ENCODE measurements around the gene CSNK1E.
A peak's percentile ranks its signal among the peaks of the same experiment; 100 is the strongest.

CSNK1E gene

DNA sequence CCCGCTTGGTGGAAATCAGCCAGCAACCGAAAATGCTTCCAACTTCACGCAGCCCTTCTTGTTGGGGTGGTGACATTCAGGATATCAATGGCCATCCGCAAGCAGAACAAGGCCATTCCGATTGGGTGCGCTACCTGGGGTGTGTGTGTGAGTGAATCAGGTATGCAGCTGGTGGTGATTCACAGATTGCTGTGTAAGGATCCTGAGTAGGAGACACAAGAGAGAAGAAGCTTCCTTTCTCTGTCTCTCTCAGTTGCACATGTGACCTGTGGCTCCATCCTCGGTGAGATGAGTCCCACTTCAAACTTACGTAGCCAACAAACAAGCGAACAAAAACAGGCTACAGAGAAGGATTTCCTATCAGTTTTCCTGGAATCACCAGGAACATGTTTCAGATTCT lies 34.8 kb downstream of the CSNK1E start:
- DNase-seq (ENCODE audit: low read depth in 4 of 4, low spot score in 1 of 4): no peak

DNA sequence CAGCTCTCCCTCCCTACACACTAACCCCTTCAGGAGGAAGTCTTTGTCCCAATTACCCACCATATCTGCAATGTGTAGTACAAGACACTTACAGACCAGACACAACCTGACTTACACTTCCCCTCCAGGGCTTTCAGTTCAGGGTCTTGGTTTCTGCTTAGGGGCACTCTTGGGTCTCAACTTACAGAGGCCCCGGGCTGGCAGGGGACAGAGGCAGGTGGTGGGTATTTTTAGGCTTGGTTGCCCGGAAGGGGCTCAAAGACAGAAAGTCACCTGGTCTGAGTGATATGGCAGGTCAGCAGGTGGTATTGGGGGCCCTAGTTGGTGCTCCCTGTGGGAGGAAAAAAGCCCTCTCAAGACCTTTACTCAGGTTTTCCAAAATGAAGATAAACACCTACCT lies 41.1 kb downstream of the CSNK1E start:
- DNase-seq (ENCODE audit: low read depth in 4 of 4, low spot score in 1 of 4): no peak

DNA sequence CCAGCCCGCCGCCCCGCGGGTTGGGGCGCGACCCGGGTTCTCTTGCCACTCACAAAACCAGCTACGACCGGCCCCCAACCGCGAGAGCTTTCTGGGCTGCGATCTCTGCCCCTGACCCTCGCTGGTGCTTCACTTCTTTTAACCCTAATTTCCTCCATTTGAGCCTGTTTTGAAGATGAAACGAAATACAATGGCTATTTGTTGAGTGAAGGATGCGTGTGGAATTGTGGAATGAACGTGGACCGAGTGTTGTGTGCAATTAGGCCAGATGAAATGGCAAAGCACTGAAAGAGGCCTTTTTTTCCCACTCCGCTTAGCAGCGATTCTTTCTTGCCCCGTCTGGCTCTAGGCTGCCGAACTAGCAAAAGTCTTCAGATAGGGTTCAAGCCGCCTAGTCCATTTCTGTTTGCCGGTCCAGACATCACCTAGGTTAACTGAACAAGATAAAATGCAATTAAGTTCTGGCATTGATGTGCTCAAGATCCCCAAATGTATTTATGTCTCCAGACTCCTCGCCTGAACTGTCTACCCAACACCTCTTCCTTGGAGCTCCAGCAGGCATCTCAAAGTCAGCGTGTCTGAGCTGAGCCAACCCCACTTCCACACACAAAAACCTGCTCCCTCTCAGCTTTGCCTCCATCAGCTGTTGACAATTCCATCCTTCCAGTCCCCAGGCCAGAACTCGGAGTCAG lies 44.0 kb downstream of the CSNK1E start:
- no peak for DNase-seq (ENCODE audit: low read depth in 4 of 4, low spot score in 1 of 4)

DNA sequence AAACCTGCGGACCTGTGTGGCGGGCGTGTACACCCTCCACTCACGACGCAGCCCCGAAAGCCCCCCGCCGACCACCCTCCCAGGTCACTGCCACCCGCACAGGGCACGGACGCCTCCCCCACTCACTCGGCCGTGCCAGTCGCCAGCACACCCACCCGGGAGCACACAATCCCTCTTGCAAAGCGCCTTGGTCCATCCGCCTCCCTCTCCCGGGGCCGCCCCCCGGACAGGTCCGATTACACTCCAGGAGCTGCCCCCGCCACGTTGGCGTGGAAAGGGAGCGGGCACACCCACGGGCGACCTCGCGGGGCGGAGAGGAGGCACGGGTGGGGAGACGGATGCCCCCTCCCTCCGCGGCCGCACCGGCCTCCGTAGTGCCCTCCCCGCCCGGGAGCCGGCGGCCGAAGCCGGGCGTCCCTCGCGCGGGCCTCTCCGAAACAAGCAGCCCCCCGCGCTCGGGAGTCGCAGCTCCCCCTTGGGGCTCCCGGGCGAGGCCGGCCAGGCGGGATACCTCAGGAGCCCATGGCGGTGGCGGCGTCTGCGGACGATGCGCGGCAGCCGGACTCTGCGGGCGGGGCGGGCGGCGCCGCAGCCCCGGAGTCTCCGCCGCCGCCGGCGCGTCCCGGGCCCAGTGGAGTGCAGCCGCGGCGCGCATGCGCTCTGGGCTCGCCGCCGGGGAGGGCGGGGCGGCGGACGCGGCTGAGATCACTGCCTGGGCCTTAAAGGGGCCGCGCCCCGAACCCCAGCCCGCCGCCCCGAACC lies 44.7 kb downstream of the CSNK1E start, which contains the start of gene TMEM184B:
Gene TMEM184B (minus strand): TSS at position 638 of the 762 bp plus-strand sequence. CDS start 25,049 bp downstream, outside the sequence.
- peak; percentile 49 to 70 (median 65) for DNase-seq (ENCODE audit: low read depth in 4 of 4, low spot score in 1 of 4)

DNA sequence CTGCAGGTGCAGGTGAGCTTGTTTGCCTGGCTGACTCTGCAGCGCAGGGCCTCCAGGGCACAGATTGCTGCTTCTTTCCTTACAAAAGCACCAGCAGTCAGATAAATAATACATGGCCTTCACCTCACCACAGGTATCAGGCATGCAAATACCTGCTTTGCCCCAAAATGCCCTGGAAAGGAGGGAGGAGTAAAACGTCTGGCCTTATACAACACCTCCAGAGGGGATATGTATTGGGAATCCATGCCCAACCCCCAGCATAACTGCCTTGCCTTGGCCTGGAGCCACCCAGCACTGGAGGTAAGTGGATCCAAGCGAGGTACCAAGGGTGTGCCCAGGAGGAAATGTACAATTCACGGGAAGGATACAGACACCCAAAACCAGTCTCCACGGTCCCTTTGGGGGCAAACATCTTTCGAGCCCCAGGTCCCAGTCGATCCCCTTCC lies 45.3 kb downstream of the CSNK1E start:
- DNase-seq (ENCODE audit: low read depth in 4 of 4, low spot score in 1 of 4): no peak

DNA sequence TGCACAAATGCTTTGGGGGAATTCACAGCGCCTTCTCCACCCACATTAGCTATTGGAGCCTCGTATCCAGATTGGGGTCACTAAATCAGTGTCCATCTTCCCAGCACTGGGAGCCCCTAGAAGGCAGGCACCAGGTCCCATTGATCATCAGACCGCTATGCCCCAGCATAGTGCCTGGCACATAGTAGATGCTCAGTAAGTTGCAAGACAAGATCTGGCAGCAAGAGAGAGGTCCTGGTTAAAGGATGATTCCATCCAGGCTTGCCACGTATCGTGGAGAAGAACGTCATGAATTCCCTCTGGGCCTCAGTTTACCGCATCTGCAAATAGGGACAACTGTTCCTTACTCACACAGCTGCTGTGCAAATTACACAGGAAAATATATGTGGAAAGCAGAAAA lies 46.1 kb downstream of the CSNK1E start:
- DNase-seq (ENCODE audit: low read depth in 4 of 4, low spot score in 1 of 4): no peak

DNA sequence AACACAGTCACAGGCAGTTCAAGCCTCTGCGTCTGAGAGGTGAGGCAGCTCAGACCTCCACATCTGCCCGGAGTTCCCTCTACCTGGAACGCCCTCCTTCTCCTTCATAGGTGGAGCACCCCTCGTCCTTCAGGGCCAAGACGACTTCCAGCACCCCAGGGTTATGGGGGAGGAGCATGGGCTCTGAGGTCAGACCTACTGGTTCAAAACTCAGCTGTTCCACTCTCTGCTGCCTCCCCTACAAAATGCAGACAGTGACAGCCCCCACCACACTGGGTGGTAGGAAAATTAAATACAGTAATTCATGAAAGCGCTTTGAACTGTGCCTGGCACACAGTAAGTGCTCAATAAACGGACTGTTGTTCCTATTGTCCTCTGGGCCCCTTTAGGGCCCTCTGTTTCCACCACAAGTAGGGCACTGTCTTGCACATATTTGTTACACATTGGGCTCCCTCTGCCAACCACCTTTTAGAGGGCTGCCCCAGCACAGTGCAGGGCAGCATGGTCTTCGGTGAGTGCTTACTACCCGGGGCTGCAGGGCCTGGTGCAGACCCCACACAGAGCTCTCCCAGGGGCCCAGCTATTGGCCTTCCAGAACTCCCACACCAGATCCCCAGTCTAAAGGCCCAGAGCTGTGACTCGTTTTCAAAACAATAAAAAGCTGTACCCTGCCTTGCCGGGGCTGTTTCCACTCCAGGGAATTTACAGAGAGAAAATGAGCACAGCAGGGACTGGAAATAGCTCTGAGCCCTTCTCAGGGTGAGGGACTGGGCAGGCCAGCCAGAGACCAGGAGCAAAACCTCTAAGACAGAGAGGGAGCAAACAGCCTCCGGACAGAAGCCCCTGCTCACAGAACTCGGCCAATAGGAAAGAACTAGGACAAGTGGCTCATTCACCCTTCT lies 46.9 kb downstream of the CSNK1E start:
- DNase-seq (ENCODE audit: low read depth in 4 of 4, low spot score in 1 of 4): no peak

DNA sequence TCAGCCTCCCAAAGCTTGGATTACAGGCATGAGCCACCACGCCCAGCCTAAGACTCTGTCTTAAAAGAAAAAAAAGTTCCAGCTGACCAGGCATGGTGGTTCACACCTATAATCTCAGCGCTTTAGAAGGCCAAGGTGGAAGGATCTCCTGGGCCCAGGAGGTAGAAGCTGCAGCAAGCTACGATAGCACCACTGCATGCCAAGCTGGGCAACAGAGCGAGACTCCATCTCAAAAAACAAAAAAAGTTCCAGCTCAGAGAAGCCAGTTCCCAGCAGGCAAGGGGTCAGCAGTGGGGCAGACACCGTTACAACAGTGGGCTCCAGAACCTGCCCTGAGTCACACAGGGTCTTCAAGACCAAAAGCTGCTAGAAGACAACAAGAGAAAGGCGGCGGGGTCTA lies 47.8 kb downstream of the CSNK1E start:
- no peak for DNase-seq (ENCODE audit: low read depth in 4 of 4, low spot score in 1 of 4)

DNA sequence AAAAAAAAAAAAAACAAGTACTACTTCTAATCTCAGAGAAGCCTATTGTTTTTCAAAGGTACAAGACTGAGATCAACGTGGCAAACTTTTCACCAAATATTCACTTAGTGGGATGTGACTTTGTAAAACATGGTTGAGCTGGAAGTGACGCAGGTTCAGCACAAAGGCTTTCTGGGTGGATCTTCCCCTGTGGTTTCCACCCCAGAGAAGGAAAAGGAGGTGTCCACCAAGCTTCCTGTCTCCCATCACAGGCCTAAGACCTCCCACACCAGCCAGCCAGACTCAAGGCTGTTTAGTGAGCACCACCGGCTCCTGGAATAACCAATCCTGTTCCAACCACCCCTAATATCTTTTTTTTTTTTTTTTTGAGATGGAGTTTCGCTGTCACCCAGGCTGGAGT lies 50.1 kb downstream of the CSNK1E start:
- DNase-seq (ENCODE audit: low read depth in 4 of 4, low spot score in 1 of 4): no peak

DNA sequence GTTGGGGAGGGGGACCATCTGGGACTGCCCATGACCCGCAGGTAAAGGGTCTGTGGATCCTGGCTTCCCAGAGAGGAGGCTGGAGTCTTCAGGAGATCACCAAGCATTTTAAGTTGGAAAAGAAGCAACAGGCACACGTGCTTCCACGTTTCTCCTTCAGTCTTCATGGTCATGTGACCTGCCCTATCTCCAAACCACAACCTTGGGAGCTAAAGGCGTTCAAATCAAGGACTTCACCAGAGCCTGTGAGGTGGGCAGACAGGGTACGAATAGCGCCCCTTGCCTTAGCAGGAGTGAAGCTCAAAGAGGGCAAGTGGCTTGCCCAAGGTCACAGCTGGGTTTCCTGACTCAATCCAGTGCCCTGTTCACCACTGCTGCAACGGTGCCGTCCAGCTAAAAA lies 51.1 kb downstream of the CSNK1E start:
- DNase-seq (ENCODE audit: low read depth in 4 of 4, low spot score in 1 of 4): no peak

DNA sequence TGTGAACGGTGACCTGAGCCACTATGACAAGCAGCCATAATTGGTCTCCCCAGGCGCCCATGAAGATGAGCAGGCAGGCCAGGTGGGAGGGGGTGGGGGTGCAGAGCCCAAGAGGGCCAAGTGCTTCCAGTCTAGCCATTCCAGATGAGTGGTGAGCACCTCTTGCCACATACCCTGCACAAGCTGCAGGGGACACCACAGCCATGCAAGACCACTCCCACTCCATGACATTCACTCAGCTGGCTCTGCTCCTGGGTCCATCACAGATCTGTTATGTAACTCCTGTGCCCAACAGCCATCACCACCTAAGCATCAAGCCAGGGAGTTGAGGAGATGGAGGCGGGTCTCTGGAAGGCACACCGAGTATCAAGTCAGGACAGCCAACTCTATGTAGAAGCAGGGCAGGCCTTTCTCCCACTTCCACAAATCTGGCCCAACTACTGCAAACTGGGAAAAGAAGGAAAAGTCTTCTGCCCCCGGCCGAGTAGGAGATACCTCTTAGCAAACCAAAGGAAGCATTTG lies 52.9 kb downstream of the CSNK1E start:
- DNase-seq (ENCODE audit: low read depth in 4 of 4, low spot score in 1 of 4): no peak

DNA sequence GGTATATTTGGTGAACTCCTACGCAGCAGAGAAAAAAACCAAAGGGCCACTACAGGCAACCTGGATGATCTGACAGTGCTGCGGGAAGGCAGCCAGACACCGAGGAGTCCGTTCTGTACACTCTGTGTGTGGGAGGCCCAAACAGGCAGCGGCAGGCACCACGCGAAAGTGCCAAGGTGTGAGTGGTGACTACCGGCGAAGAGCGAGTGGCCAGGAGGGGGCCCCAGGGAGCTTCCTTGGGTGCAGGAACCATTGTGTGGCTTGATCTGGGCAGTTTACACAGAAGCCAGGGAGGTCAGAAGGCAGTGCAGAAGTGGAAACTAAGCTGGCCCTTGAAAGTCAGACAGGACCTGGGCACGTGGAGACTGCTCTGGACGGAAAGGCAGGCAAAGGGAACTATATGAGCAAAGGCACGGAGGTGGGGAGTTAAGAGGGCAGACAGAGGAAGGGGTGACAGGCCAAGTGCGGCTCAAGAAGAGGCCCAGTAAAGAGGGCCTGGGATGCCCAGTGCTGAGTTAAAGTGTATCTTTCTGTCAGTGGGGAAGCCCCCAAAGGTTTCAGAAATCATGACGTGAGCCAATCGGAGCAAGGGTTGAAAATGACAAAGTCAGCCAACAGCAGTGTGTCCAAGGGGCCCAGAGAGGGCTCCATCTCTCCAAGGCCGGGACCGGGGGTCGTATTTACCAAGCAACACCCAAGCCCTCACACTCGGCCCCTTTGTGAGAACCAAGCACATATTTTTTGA lies 55.0 kb downstream of the CSNK1E start:
- peak in 1 of 4 experiments; percentile 34 for DNase-seq (ENCODE audit: low read depth in 4 of 4, low spot score in 1 of 4)

DNA sequence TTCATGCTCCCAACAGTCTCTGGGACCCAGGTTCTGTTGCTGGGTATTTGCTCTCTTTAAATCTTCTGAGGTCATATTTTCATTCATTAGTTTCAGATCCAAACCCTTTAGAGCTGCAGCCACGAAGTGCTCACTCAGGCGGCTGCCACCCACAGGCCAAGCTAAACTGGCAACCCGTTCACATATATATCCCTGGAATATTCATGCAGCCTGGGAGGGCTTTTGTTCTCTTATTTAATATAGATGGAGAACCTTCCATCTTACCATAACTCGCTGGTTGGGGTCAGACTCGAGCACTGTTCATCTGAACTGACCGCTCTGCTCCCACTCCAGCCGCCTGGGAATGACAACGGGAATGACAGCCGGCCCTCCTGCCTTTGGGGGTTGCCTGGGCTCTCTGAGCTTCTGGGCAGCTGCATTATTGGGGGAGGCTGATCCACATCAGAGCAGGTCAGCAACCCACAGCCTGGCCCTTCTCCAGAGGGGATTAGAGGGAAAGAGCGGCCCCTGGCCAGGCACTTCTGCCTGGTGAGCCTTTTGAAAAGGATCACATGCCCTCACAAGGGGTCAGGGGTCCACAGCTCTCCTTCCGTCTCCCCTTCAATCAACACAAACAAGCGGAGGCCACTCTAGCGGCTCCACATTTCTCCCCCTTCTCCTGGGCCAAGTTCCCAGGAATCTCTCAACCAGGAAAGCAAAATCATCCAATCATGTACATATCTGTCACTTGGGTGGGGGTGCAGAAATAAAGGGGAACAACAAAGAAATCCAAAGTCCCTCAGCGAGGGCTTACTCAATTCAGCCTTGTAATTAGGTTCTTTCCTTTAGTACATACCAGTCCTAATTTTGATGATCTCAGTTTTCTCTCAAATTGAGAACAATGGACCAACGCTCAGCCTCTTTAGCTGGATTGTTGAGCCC lies 56.2 kb downstream of the CSNK1E start:
- DNase-seq (ENCODE audit: low read depth in 4 of 4, low spot score in 1 of 4): no peak

DNA sequence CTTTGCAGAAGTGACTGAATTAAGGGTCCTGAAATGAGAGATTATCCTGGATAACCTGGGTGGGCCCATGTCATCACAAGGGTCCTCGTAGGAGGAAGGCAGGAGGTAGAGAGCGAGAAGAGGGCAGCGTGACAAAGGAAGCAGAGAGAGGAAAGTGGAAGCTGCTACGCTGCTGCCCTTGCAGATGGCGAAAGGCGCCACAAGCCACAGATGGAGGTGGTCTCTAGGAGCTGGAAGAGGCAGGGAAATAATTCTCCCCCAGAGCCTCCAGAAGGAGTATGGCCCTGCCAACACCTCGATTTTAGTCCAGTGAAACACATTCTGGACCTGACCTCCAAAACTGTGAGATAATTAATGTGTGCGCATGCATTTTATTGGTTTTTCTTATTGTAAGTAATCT lies 57.9 kb downstream of the CSNK1E start:
- no peak for DNase-seq (ENCODE audit: low read depth in 4 of 4, low spot score in 1 of 4)

DNA sequence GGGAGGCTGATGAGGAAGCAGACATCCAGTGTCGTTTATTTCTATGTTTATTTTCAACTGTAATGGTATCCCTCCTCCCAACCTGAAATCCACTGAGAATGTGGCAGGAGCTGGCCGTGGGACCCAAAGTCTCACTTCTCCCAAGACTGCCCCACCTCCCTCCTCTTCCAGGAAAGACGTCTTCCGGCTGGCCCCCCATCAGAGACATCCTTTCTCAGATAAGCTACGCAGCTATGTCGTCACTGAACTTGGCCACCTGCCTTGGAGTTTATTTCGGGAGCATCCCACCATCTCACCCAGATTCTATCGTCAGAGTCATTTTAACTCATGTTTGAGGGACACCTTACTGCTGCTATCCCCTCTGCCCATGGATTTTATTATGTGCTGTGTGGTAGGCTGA lies 58.3 kb downstream of the CSNK1E start:
- no peak for DNase-seq (ENCODE audit: low read depth in 4 of 4, low spot score in 1 of 4)

DNA sequence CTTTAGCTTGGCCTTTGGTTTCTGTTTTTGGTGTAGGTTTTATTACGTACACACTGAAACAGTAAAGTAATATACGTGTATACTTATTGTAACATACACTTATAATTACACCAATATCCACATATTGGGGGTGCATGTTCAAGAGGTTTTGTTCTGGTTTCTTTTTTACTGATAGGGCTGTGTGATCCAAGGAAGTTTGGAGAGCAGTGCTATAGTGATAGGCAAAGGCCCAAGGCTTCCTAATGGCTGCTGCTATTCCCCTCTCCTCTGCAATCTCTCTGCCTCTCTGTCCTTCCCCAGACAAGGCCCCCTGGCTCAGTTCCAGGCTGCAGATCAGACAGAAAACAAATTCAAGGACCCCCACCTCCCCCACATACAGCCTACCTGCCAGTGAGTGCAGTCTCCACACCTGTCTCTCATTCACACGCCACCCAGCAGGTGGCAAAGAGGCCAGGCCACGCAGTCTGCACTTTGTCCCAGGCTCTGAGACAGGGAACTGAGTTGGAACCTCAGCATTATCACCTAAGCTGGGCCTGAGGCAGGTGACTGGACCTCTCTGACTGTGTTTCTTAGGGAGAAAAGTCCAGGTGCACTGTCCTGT lies 59.5 kb downstream of the CSNK1E start:
- DNase-seq (ENCODE audit: low read depth in 4 of 4, low spot score in 1 of 4): no peak

DNA sequence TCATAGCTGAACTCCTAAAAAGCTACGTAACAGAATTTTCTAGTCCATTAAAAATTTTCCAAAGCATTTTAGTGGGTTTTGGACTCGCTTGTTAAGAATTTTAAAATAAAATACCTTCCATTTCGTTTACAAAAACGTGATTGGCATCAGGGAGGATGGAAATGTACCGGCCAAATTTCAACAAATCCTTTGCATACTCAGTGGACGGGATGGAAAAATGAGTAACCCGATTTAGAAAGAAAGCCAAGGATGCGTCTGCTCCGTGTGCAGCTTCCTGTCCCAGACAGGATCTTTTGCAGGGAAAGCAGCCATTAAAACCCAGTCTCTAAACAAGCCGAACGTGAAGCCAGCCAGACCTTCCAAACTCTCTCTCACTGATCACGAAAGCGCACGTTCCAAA lies 60.1 kb downstream of the CSNK1E start:
- DNase-seq (ENCODE audit: low read depth in 4 of 4, low spot score in 1 of 4): no peak

DNA sequence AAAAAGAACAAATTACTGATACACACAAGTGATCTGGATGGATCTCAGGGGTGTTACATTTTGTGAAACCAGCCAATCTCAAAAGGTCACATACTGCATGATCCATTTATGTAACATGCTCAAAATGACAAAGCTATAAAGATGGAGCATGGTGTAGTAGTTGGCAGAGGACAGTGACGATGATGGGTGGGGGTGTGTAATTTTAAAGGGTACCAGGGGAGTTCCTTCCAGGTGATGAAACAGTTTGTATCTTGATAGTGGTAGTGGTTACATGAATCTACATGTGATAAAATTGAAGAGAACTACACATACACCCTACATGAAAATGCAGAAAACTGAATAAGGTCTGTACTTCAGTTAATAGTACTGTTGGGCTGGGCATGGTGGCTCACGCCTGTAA lies 61.5 kb downstream of the CSNK1E start:
- no peak for DNase-seq (ENCODE audit: low read depth in 4 of 4, low spot score in 1 of 4)

DNA sequence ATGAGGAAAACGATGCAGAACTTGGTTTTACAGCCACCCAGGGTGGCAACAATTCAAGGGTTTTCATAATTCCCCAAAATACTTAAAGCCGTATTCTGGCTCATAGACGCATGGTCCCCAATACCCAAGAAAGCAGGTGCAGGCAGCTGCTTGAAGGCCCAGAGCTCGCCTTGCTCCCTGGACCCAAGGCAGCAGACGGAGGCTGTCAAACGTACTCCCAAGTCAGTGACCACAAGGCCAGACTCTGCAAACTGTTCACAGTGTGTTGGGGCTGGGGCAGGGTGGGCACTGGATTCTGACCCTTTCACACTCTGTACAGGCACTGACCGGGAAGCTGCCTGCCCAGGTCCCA lies 65.9 kb downstream of the CSNK1E start:
- no peak for DNase-seq (ENCODE audit: low read depth in 4 of 4, low spot score in 1 of 4)
